HG03520 (cell line): Measurements from ENCODE around the gene RBM23.
"Not testable (repeated sequence)": the region's sequence is repeated elsewhere in the genome, so short reads cannot be mapped to it uniquely, and the experiment has no call there.

Experiments
- ATAC-seq: cut with Tn5 transposase; IDR thresholded peaks from one replicate; pipeline ENCODE4 v1.9.1; 2021; ENCODE audit warnings: mild to moderate bottlenecking, moderate library complexity; ENCODE audit not compliant: unreplicated experiment

The RBM23 gene

GRCh38 chr14:22870811-22871223, 48.1 kb downstream of the RBM23 start:
- peak; percentile 42 for ATAC-seq

- ATAC-seq, result no peak
These were observed 52.1 kb downstream of the RBM23 start for GRCh38 chr14:22866874-22867273.

- ATAC-seq, result no peak
These were observed 53.2 kb downstream of the RBM23 start for GRCh38 chr14:22865424-22866405.

- ATAC-seq, result no peak
These were observed 54.0 kb downstream of the RBM23 start for GRCh38 chr14:22864979-22865378.

GRCh38 chr14:22861651-22862050, 57.3 kb downstream of the RBM23 start:
- no peak for ATAC-seq

GRCh38 chr14:22860377-22860776, 58.6 kb downstream of the RBM23 start:
- ATAC-seq, result not testable (repeated sequence)

GRCh38 chr14:22856428-22856827, 62.5 kb downstream of the RBM23 start:
- no peak for ATAC-seq

- no peak for ATAC-seq
These were observed 63.8 kb downstream of the RBM23 start for GRCh38 chr14:22854963-22855724.

- ATAC-seq, result not testable (repeated sequence)
These were observed 64.7 kb downstream of the RBM23 start for GRCh38 chr14:22854296-22854695.

GRCh38 chr14:22852940-22853767, 65.8 kb downstream of the RBM23 start:
- ATAC-seq, result peak; percentile 76

- ATAC-seq, result no peak
These were observed 66.4 kb downstream of the RBM23 start for GRCh38 chr14:22852599-22852939.

GRCh38 chr14:22852178-22852577, 66.8 kb downstream of the RBM23 start:
- not testable (repeated sequence) for ATAC-seq

GRCh38 chr14:22850944-22851764, 67.8 kb downstream of the RBM23 start:
- ATAC-seq, result no peak

GRCh38 chr14:22849212-22849819, 69.6 kb downstream of the RBM23 start:
- ATAC-seq, result no peak

GRCh38 chr14:22848351-22849164, 70.4 kb downstream of the RBM23 start:
- no peak for ATAC-seq

- ATAC-seq, result no peak
These were observed 71.1 kb downstream of the RBM23 start for GRCh38 chr14:22847661-22848341.

GRCh38 chr14:22846811-22847307, 72.1 kb downstream of the RBM23 start:
- no peak for ATAC-seq
